A549 (cell line): ENCODE data around the gene PSMB7.

Source experiments
- HDAC2 ChIP-seq: fragments of 200-600 bp; sonication (generic); IDR thresholded peaks from 2 replicates; pipeline ENCODE4 v1.6.1; 2016
- MAFK ChIP-seq: fragments of 450-650 bp; IDR thresholded peaks from 2 replicates; pipeline ENCODE4 v1.6.1; 2014; ENCODE audit not compliant: partially characterized antibody
- POLR2A ChIP-seq: IDR thresholded peaks from 2 replicates; pipeline ENCODE4 v1.6.1; 2012; ENCODE audit warnings: mild to moderate bottlenecking, low read length
- USF2 ChIP-seq: fragments of 450-650 bp; IDR thresholded peaks from 2 replicates; pipeline ENCODE4 v1.6.1; 2014; ENCODE audit warnings: antibody characterized with exemption
- ZNF302 ChIP-seq: fragments of 250-450 bp; sonication (Bioruptor Pico); IDR thresholded peaks from 2 replicates; pipeline ENCODE4 v1.9.0; 2021; ENCODE audit warnings: inconsistent platforms, mild to moderate bottlenecking, moderate library complexity
- TF ChIP-seq, protein P1 (sequence below): fragments of >200 bp; sonication (Bioruptor Twin); formaldehyde crosslinking; IDR thresholded peaks from 3 replicates; pipeline ENCODE4 v1.5.1; 2016

DNA sequence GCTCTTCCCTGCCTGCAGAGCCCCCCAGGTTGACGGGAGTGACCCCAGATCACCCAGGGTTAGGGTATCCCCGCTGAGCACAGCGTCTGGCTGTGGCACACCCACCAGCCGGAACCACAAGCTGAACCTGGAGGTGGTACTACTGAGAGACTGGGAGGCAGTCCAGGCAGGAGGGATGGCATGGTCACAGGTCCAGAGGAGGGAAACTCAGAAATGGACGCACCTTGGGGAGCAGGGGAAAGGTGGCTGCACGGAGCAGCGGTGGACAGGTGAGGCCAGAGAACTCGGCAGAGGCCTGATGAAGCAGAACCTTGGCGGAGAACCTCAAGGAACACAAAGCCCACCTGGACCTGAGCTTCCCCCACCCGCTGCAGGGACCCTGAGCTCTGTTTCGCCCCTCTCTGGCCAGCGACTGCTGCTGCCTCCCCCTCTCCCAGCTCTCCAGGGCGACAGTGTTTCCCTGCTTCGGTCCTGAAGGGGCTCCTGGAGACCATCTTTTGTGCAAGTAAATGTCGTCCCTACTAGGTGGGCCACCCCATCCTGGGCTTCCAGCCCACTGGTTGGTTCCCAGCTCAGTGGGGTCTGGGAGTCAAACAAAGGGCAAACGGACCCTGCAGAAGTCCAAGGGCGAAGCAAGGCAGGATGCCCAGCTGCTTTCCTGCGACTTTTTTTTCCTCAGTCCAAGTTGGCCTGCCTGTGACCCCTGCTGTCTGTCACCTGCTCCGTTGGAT is 35.9 kb upstream of the PSMB7 start:
- no peak for TF ChIP-seq ZNF302 (CRISPR knock-in tag)
- no peak for TF ChIP-seq POLR2A
- no peak for TF ChIP-seq USF2
- TF ChIP-seq, protein P1, sequence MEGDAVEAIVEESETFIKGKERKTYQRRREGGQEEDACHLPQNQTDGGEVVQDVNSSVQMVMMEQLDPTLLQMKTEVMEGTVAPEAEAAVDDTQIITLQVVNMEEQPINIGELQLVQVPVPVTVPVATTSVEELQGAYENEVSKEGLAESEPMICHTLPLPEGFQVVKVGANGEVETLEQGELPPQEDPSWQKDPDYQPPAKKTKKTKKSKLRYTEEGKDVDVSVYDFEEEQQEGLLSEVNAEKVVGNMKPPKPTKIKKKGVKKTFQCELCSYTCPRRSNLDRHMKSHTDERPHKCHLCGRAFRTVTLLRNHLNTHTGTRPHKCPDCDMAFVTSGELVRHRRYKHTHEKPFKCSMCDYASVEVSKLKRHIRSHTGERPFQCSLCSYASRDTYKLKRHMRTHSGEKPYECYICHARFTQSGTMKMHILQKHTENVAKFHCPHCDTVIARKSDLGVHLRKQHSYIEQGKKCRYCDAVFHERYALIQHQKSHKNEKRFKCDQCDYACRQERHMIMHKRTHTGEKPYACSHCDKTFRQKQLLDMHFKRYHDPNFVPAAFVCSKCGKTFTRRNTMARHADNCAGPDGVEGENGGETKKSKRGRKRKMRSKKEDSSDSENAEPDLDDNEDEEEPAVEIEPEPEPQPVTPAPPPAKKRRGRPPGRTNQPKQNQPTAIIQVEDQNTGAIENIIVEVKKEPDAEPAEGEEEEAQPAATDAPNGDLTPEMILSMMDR: no peak
- no peak for TF ChIP-seq MAFK
- TF ChIP-seq HDAC2: no peak
